HG03095 (cell line): ENCODE data around the gene CCDC172.

ENCODE experiments used
- ATAC-seq: cut with Tn5 transposase; IDR thresholded peaks from one replicate; pipeline ENCODE4 v1.9.1; 2021; ENCODE audit warnings: moderate library complexity; ENCODE audit not compliant: unreplicated experiment

CCDC172 gene

GRCh38 chr10:116427671-116428070, 103.4 kb downstream of the CCDC172 start, which contains the start of gene PNLIPRP3:
Gene PNLIPRP3 (plus strand): TSS chr10:116427847. CDS start chr10:116428013, 166 bp downstream.
- no peak for ATAC-seq

- no peak for ATAC-seq
Observed at GRCh38 chr10:116429288-116429977, 105.2 kb downstream of the CCDC172 start.
